ENCODE results near the gene OTP. TPM values are rescaled to one million over a fixed set of nuclear protein-coding genes. Genes with fewer than 3 reads are reported as not detected.
A peak's percentile ranks its signal among the peaks of the same experiment; 100 is the strongest.

Gene OTP
- total RNA-seq, 1 experiment from 2014 or later: 0.05 TPM

GRCh38 chr5:77628840-77629508 lies 9.5 kb downstream of the OTP start:
- Histone ChIP-seq H3K36me3 (ENCODE audit: control insufficient read depth, insufficient read depth, low read length) (no peaks in the 10 kb centered on the region), H3K9me3 (ENCODE audit: control insufficient read depth, insufficient read depth, low read depth, low read length) (no peaks in the 10 kb centered on the region), H3K27ac (ENCODE audit: low read length) (no peak overlapping the region), H3K27me3 (ENCODE audit: control insufficient read depth, insufficient read depth, low read length) (peaks cover 15% of the 10 kb centered on the region), H3K4me1 (ENCODE audit: control insufficient read depth, insufficient read depth, low read length) (no peaks in the 10 kb centered on the region), H3K4me3 (ENCODE audit: low read depth in 2 of 2, low read length in 2 of 2) (peak overlapping the region; percentile 47 to 55; a peak in 3 of 4 replicates)
- CTCF ChIA-PET: no interaction called here
- intact Hi-C loops (cut with micrococcal nuclease; ENCODE audit: unreplicated experiment) (no loop called here), in situ Hi-C loops (cut with HindIII; ENCODE audit: low pct_unique_long_range_greater_than_20kb, low sequenced_read_pairs) (no loop called here)
- TF ChIP-seq POLR2AphosphoS5 (IDR thresholded peaks at IDR 0.05; ENCODE audit: low read depth, low read length): no peak
- TF ChIP-seq CTCF (IDR thresholded peaks at IDR 0.05): peak; percentile 24
- ATAC-seq: no peak
- BruUV-seq (replicated peaks): no TSS peak
- POLR2A ChIA-PET: no interaction called here
- no peak for DNase-seq (ENCODE audit: low read depth, low spot score)

- intact Hi-C loops (cut with micrococcal nuclease; ENCODE audit: unreplicated experiment): no loop called here
- Histone ChIP-seq H3K36me3 (ENCODE audit: control insufficient read depth, insufficient read depth, low read length) (no peaks in the 10 kb centered on the region), H3K4me1 (ENCODE audit: control insufficient read depth, insufficient read depth, low read length) (no peaks in the 10 kb centered on the region), H3K27me3 (ENCODE audit: control insufficient read depth, insufficient read depth, low read length) (peaks cover 17% of the 10 kb centered on the region), H3K27ac (ENCODE audit: low read length) (no peak overlapping the region), H3K9me3 (ENCODE audit: control insufficient read depth, insufficient read depth, low read depth, low read length) (no peaks in the 10 kb centered on the region), H3K4me3 (ENCODE audit: low read depth in 2 of 2, low read length in 2 of 2) (no peak overlapping the region)
- no peak for DNase-seq (ENCODE audit: low read depth, low spot score)
- in situ Hi-C loops (cut with HindIII; ENCODE audit: low pct_unique_long_range_greater_than_20kb, low sequenced_read_pairs): no loop called here
- POLR2A ChIA-PET: no interaction called here
- BruUV-seq (replicated peaks): no TSS peak
- CTCF ChIA-PET: no interaction called here
- TF ChIP-seq SIN3A (IDR thresholded peaks at IDR 0.05; ENCODE audit: borderline replicate concordance, insufficient read depth, low read depth, low read length): no peak
- no peak for TF ChIP-seq CTCF (IDR thresholded peaks at IDR 0.05)
- no peak for TF ChIP-seq TCF7L2 (IDR thresholded peaks at IDR 0.05; ENCODE audit: low read depth, low read length)
- TF ChIP-seq POLR2AphosphoS5 (IDR thresholded peaks at IDR 0.05; ENCODE audit: low read depth, low read length): no peak
- TF ChIP-seq, protein P1, sequence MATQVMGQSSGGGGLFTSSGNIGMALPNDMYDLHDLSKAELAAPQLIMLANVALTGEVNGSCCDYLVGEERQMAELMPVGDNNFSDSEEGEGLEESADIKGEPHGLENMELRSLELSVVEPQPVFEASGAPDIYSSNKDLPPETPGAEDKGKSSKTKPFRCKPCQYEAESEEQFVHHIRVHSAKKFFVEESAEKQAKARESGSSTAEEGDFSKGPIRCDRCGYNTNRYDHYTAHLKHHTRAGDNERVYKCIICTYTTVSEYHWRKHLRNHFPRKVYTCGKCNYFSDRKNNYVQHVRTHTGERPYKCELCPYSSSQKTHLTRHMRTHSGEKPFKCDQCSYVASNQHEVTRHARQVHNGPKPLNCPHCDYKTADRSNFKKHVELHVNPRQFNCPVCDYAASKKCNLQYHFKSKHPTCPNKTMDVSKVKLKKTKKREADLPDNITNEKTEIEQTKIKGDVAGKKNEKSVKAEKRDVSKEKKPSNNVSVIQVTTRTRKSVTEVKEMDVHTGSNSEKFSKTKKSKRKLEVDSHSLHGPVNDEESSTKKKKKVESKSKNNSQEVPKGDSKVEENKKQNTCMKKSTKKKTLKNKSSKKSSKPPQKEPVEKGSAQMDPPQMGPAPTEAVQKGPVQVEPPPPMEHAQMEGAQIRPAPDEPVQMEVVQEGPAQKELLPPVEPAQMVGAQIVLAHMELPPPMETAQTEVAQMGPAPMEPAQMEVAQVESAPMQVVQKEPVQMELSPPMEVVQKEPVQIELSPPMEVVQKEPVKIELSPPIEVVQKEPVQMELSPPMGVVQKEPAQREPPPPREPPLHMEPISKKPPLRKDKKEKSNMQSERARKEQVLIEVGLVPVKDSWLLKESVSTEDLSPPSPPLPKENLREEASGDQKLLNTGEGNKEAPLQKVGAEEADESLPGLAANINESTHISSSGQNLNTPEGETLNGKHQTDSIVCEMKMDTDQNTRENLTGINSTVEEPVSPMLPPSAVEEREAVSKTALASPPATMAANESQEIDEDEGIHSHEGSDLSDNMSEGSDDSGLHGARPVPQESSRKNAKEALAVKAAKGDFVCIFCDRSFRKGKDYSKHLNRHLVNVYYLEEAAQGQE (IDR thresholded peaks at IDR 0.05; ENCODE audit: insufficient read depth in 1 of 2, low read depth in 2 of 2, low read length in 1 of 2): no peak
- ATAC-seq: no peak
These were observed 10.4 kb downstream of the OTP start for GRCh38 chr5:77627869-77628674.
